ENCODE results near the gene TSSK6. TPM values are rescaled to one million over a fixed set of nuclear protein-coding genes. Genes with fewer than 3 reads are reported as not detected.
A peak's percentile ranks its signal among the peaks of the same experiment; 100 is the strongest.

Gene TSSK6
- total and polyA plus RNA-seq, 2 of the 4 experiments (the other 2 are of a cell fraction), result 1.3 to 2.2 TPM

GRCh38 chr19:19538785-19539166 is 23.4 kb upstream of the TSSK6 start:
- Histone ChIP-seq H3K9me1 (ENCODE audit: insufficient read depth, low read length) (no peaks in the 10 kb centered on the region), H2BK20ac (ENCODE audit: low read depth, low read length) (no peak overlapping the region), H2BK15ac (ENCODE audit: low read depth, low read length) (no peak overlapping the region), H3K23ac (ENCODE audit: low read depth, low read length) (no peak overlapping the region), H3K27me3 (ENCODE audit: control insufficient read depth, insufficient read depth, low read length) (peaks cover 25% of the 10 kb centered on the region), H3K4me2 (ENCODE audit: low read depth, low read length) (peak overlapping the region; percentile 33; the same call in 1 of the 2 replicates), H2AFZ (replicated peaks; ENCODE audit: low read length, poor library complexity) (no peak overlapping the region), H4K8ac (ENCODE audit: low read depth in 2 of 2, low read length in 2 of 2) (no peak overlapping the region), H2BK120ac (ENCODE audit: low read depth, low read length) (no peak overlapping the region), H3K4me1 (ENCODE audit: control insufficient read depth, insufficient read depth, low read length) (no peaks in the 10 kb centered on the region; the same call in 1 of the 2 replicates), H3K79me1 (ENCODE audit: low read depth in 1 of 2, low read length in 2 of 2) (no peaks in the 10 kb centered on the region), H3K4me3 (ENCODE audit: insufficient read depth, low read depth, low read length) (no peak overlapping the region), H4K20me1 (ENCODE audit: insufficient read depth, low read length) (no peaks in the 10 kb centered on the region; the same call in 1 of the 2 replicates), H3K4ac (ENCODE audit: low read depth, low read length) (no peak overlapping the region), H2AK5ac (ENCODE audit: low read depth, low read length) (no peak overlapping the region), H2BK5ac (ENCODE audit: low read depth, low read length, poor library complexity, severe bottlenecking) (no peak overlapping the region), H4K5ac (ENCODE audit: low read depth, low read length) (no peak overlapping the region), H3K56ac (ENCODE audit: extremely low read depth, insufficient read depth, low read length) (no peak overlapping the region), H3K9me3 (ENCODE audit: control insufficient read depth, insufficient read depth, low read length) (no peaks in the 10 kb centered on the region; the same call in 1 of the 2 replicates), H2AK9ac (replicated peaks; ENCODE audit: low read depth, low read length, poor library complexity) (peak overlapping the region; percentile 55), H3K9ac (ENCODE audit: low read depth, low read length) (no peak overlapping the region), H3K14ac (replicated peaks; ENCODE audit: low read depth, low read length) (no peak overlapping the region), H4K91ac (ENCODE audit: insufficient read depth, low read depth, low read length) (no peak overlapping the region), H3K36me3 (ENCODE audit: control insufficient read depth, insufficient read depth, low read length) (no peaks in the 10 kb centered on the region), H3K27ac (ENCODE audit: insufficient read depth, low read length) (no peak overlapping the region), H3K18ac (ENCODE audit: low read depth, low read length) (no peak overlapping the region)
- ATAC-seq (ENCODE audit: low read depth) (no peak), DNase-seq (no peak)
- ChIA-PET CTCF (interaction anchor here (1.1 kb wide), 1 partner anchor 16 kb away, joined by 3 read pairs; no protein-coding TSS in a partner anchor), POLR2A (ENCODE audit: unreplicated experiment) (interaction anchor here (0.7 kb wide), 1 partner anchor 19 kb away, joined by 11 read pairs; no protein-coding TSS in a partner anchor)
- 57% methylated on average over 2 of the region's 7 CpGs; no CpG with 5 or more reads in 1 of the 2 experiments for WGBS, 2 experiments (ENCODE audit: extremely low coverage in 2 of 2, insufficient read length in 1 of 2)
- TF ChIP-seq, protein P1, sequence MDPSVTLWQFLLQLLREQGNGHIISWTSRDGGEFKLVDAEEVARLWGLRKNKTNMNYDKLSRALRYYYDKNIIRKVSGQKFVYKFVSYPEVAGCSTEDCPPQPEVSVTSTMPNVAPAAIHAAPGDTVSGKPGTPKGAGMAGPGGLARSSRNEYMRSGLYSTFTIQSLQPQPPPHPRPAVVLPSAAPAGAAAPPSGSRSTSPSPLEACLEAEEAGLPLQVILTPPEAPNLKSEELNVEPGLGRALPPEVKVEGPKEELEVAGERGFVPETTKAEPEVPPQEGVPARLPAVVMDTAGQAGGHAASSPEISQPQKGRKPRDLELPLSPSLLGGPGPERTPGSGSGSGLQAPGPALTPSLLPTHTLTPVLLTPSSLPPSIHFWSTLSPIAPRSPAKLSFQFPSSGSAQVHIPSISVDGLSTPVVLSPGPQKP (IDR thresholded peaks at IDR 0.05; ENCODE audit: borderline replicate concordance, low read depth, low read length), result no peak
- TF ChIP-seq POLR2A (IDR thresholded peaks at IDR 0.05; ENCODE audit: low read depth, low read length) (no peak), BHLHE40 (IDR thresholded peaks at IDR 0.05; ENCODE audit: low read depth, low read length) (no peak), MAZ (IDR thresholded peaks at IDR 0.05; ENCODE audit: borderline replicate concordance, low read depth, low read length) (no peak), RCOR1 (IDR thresholded peaks at IDR 0.05; ENCODE audit: insufficient replicate concordance, low read length) (no peak), NFE2L2 (IDR thresholded peaks at IDR 0.05; ENCODE audit: low read depth, low read length) (no peak), USF2 (IDR thresholded peaks at IDR 0.05; ENCODE audit: low read depth, low read length) (no peak), SMC3 (IDR thresholded peaks at IDR 0.05; ENCODE audit: low read depth, low read length) (no peak), CHD1 (IDR thresholded peaks at IDR 0.05; ENCODE audit: low read depth, low read length) (no peak), CEBPB (IDR thresholded peaks at IDR 0.05; ENCODE audit: low read depth, low read length) (no peak)
- TF ChIP-seq, protein P2, sequence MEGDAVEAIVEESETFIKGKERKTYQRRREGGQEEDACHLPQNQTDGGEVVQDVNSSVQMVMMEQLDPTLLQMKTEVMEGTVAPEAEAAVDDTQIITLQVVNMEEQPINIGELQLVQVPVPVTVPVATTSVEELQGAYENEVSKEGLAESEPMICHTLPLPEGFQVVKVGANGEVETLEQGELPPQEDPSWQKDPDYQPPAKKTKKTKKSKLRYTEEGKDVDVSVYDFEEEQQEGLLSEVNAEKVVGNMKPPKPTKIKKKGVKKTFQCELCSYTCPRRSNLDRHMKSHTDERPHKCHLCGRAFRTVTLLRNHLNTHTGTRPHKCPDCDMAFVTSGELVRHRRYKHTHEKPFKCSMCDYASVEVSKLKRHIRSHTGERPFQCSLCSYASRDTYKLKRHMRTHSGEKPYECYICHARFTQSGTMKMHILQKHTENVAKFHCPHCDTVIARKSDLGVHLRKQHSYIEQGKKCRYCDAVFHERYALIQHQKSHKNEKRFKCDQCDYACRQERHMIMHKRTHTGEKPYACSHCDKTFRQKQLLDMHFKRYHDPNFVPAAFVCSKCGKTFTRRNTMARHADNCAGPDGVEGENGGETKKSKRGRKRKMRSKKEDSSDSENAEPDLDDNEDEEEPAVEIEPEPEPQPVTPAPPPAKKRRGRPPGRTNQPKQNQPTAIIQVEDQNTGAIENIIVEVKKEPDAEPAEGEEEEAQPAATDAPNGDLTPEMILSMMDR (conservative IDR thresholded peaks at IDR 0.05; ENCODE audit: low read depth, low read length), result no peak
- intact Hi-C loops (cut with micrococcal nuclease) (no loop called here), dilution Hi-C loops (cut with HindIII; ENCODE audit: low sequenced_read_pairs, unreplicated experiment) (no loop called here), in situ Hi-C loops (cut with MboI; ENCODE audit: low sequenced_read_pairs) (loop anchor here (5.0 to 25.0 kb wide), 2 partner anchors 104 to 424 kb away; partner anchors contain the start of gene GMIP)
- no TSS peak for BruUV-seq (replicated peaks)

Data from IMR-90 (cell line).